HG03064 (cell line): ENCODE measurements around the gene EFCAB8.

Experiments used
- ATAC-seq: cut with Tn5 transposase; IDR thresholded peaks from one replicate; pipeline ENCODE4 v1.9.1; 2021; ENCODE audit warnings: low read depth; ENCODE audit not compliant: unreplicated experiment

Gene EFCAB8

GRCh38 chr20:32999603-33000250 lies 141.0 kb downstream of the EFCAB8 start:
- no peak for ATAC-seq

DNA sequence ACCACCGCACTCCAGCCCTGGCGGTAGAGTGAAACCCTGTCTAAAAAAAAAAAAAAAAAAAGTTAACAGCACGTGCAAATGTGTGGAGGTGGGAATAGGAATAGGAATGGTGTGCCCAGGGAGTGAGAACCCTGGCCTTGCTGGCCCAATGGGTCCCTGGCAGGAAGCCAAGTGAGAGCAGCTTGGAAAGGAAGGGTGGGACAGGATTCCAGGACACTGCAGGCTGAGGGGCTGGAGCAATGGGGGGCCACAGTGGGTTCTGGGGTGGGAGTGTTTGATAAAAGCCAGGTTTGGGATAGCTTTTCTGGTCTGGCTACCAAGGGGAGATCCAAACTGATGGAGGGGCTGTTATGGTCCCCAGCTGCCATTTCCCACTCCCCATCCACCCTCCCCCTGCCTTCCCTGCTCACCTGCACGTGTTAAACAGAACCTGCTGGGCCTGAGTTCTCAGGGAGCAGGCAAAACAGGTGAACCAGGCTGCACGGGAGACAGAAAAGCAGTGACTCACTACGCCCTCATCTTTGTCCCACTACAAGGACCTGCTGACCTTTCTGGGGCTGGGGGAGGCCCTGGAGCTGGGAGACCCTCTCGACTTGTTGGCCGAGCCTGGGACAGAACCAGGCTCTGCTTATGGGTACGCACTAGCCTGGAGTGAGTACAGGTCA lies 142.2 kb downstream of the EFCAB8 start:
- no peak for ATAC-seq

GRCh38 chr20:33002087-33002808 lies 143.5 kb downstream of the EFCAB8 start:
- no peak for ATAC-seq

DNA sequence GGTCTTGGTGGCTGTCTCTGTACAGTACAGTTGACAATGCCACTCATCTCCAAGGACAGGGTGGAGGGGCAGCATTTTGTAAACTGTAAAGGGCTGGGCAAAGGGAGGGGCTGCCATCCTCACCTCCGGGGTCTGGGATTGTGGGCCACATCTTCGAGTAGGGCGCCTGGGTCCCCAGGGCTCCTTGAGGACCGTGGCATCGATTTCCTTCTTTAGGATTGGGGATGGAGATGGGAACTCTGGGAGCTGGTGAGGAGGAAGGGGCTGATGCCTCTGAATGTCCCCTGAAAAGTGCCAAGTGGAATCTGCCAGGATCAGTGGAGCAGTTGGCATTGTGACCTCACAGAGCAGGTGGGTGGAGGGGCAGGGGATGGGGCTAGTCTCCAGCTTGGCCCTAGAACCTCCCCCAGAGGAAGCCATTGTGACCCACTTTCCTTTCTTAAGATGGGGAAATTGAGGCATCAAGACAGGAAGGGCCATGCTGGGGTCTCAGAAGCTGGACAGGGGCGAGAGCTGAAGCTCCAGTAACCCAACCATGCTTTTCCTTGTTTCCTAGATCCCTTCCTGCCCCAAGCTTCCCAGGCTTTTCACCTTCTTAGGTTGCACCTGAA lies 145.5 kb downstream of the EFCAB8 start, which contains the start of gene SUN5:
SUN5 (minus strand) TSS at position 293 of the 611 bp plus-strand sequence; CDS start at position 200, 93 bp downstream.
- no peak for ATAC-seq

- ATAC-seq = no peak
These were observed 146.4 kb downstream of the EFCAB8 start for GRCh38 chr20:33005132-33005566.

DNA sequence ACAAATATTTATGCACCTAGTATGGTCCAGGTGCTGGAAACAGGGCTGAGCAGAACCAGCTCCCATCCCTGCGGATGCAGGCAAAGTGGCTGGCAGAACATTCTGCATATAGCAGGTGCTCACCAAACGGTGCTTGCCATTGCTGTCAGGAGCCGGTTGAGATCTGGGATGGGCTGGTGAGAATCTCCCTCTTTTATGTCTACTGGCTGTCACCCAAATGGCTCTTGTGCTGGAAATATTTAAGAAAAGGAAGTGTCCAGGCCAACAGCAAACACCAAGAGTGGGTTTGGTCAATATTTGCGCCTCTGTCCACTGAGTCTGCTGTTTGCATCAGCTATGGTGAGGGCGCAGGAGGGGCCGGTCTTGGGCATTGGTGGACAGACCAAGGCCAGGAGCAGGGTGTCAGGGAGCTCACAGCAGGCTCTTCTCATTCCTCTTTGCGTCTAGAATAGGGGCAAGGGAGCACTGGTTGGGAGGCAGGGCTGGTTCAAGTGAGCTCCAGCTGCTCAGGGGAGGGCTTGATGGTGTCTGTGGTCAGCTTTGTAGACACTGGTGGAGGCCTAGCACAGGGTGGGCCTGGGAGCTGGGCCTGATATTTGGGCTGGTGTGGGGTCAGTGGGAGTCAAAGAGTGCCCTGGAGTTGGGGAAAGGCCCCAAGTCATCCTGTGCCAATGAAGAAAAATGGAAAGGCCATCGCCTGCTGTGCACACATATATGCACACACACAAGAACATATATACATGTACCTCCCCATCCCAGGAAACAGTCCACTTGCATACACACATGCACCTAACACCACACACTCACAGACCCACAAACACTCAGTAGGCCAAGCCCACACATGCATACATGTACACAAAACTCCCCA lies 147.4 kb downstream of the EFCAB8 start:
- ATAC-seq = no peak

- no peak for ATAC-seq
These were observed 148.2 kb downstream of the EFCAB8 start for GRCh38 chr20:33006776-33007375.

GRCh38 chr20:33007376-33008335 lies 148.9 kb downstream of the EFCAB8 start, which contains the start of gene BPIFB2:
TSS of gene BPIFB2 (plus strand) at chr20:33007704. CDS start at chr20:33008575, 871 bp downstream.
- ATAC-seq = no peak

DNA sequence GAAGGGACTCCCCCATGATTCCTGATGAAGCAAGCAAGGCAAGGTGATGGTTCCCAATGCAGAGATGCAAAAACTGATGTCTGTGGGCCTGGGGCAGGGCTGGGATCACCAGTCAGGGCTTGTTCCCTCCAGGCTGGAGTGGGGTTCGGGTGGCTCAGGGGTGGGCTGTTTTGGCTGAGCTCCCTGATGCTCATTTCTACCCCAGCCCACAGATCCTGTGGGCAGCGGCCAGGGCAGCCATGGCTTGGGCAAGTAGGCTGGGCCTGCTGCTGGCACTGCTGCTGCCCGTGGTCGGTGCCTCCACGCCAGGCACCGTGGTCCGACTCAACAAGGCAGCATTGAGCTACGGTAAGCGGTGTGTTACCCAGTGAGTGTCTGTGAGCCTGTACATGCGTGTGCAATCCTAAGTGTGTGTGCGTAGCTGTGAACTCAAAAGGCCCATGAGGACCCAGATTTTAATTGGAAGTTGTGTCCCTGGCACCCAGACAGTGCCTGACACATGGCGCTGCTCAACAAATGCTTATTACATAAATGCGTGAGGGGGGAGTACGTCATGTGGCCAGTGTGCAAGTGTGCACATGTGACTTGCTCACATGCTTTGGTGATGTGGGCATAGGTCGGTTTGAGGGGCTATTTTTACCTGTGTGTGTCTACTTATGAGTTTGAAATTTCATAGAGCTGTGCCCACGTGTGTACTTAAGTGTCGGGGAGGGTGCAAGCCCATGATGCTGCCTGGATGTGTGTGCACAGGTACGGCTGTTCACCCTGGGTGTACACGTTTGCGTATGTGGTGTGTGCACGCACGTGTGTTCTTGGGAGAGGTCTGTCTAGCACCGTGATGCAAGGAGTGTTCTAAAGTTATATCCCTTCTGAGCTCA lies 149.9 kb downstream of the EFCAB8 start:
- no peak for ATAC-seq

- ATAC-seq = no peak
These were observed 150.8 kb downstream of the EFCAB8 start for GRCh38 chr20:33009214-33010132.

GRCh38 chr20:33010133-33010504 lies 151.4 kb downstream of the EFCAB8 start:
- no peak for ATAC-seq

- no peak for ATAC-seq
These were observed 152.1 kb downstream of the EFCAB8 start for GRCh38 chr20:33010674-33011449.
